Ishikawa (cell line): Measurements from ENCODE around the gene DNAJC24.

Source experiments
- CREB1 ChIP-seq: IDR thresholded peaks from 2 replicates; pipeline ENCODE4 v1.6.1; 2012; ENCODE audit warnings: low read depth
- EGR1 ChIP-seq: IDR thresholded peaks from 2 replicates; pipeline ENCODE4 v1.6.1; 2012

GRCh38 chr11:31355817-31356216 lies 13.8 kb upstream of the DNAJC24 start:
- no peak for TF ChIP-seq CREB1
- TF ChIP-seq EGR1, result no peak
